HG02759 (cell line): ENCODE data around the gene ACTR1B.
"Not testable (repeated sequence)": the region's sequence is repeated elsewhere in the genome, so short reads cannot be mapped to it uniquely, and the experiment has no call there.

ENCODE experiments used
- ATAC-seq: cut with Tn5 transposase; IDR thresholded peaks from one replicate; pipeline ENCODE4 v1.9.1; 2021; ENCODE audit warnings: mild to moderate bottlenecking, moderate library complexity; ENCODE audit not compliant: unreplicated experiment

ACTR1B gene

DNA sequence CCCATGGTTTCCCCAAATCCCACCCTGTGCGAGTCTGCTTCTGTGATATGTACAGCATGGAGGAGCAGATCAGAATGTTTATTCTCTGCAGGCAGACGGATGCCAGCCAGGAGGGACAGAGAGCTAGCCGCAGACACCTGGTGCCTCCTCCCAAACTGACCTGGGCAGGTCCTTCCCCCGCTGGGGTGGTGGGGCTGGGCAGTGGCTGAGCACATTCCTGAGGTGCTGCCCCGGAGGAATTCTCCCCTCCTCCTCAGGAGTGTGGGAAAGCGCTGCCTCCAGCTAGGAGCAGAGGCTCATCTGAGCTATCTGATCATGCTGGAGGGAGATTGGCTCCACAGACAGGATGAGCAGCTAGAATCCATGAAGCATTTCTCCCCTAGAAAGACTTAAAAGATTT, 27.3 kb upstream of the ACTR1B start:
- no peak for ATAC-seq

DNA sequence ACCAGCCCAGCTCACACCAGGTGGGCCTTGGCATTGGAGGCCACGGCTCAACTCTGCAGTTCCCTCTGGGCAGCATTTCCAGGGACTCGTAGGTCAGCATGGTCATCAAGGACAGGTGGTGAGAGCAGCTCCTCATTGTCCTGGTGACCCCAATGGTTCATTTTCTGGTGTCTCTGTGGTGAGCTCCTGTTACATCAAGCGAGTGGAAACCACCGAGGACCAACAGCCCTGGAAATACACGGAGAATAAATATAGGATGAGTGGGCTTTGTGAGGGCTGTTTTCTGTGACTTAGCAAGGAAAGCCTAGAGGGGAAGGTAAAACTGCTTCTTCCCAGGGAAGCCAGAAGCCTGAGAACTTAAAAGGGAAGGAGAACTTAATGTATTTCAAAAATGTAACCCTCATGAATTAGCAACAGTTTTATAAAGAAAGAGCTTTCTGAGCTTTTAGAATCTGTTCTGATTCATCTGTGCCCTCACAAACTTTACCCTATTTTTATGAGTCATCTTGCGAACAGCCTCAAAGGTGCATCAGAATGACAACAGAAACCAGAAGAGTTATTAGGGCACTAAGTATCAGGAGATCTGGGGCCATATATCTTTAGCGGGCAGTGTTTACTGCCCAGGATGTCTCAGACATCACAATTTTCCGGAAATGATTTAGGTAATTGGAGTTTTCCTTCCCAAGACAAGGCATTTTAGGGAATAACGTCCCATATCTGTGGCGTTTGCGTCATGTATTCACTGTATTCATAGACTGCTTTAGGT, 24.4 kb upstream of the ACTR1B start:
- no peak for ATAC-seq

GRCh38 chr2:97687235-97687634, 23.4 kb upstream of the ACTR1B start:
- not testable (repeated sequence) for ATAC-seq

DNA sequence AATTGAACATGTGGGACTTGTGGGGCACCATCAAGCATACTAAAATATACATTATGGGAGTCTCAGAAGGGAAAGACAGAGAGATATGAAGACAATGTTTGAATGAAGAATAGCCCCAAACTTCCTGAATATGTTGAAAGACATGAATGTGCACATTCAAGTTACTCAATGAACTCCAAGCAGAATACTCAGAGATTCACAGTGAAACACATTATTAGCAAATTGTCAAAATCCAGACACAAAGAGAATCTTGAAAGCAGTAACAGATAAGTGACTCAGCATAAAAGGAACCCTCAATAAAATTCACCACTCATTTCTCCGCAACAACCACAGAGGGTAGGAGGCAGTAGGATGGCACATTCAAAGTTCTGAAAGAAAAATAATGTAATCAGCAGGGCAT, 14.5 kb upstream of the ACTR1B start:
- no peak for ATAC-seq

- no peak for ATAC-seq
Measured at GRCh38 chr2:97677480-97677879, 13.6 kb upstream of the ACTR1B start.

- ATAC-seq, result no peak
Measured at GRCh38 chr2:97676620-97677019, 12.8 kb upstream of the ACTR1B start.

DNA sequence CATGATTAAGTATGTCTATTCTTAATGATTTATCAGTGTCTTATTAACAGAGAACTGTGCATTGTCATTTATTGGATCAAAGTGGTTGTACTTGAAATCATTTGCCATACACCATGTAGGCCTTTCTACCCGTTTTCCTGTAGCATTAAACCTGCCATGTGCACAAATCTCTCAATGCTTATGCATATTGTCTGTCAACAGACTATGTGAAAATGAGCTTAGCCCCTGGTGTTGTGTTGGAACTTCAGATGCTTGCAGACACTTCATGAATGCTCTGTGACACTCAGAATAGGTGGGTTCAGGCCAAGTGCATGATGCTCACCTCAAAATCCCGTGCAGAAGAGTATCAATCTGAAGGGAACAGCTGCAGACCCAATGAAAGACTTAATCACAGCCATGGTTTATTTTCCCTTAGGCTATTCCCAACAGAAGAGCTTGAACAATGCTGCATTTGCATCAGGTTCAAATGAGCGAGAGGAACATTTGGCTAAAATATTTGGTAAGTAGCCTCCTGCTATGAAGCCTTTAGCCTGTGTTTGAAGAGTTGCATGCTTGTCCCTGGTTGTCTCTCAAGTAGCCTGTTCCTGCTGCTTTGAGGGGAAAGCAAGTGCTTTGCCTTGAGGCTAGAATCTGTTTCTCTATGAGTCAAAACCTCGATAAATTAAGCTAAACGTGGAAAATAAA, 11.7 kb upstream of the ACTR1B start:
- no peak for ATAC-seq

- ATAC-seq, result no peak
Measured at GRCh38 chr2:97673915-97674283, 10.1 kb upstream of the ACTR1B start.

GRCh38 chr2:97673182-97673914, 9.5 kb upstream of the ACTR1B start:
- ATAC-seq, result no peak

- ATAC-seq, result not testable (repeated sequence)
Measured at GRCh38 chr2:97672606-97673140, 8.8 kb upstream of the ACTR1B start.

DNA sequence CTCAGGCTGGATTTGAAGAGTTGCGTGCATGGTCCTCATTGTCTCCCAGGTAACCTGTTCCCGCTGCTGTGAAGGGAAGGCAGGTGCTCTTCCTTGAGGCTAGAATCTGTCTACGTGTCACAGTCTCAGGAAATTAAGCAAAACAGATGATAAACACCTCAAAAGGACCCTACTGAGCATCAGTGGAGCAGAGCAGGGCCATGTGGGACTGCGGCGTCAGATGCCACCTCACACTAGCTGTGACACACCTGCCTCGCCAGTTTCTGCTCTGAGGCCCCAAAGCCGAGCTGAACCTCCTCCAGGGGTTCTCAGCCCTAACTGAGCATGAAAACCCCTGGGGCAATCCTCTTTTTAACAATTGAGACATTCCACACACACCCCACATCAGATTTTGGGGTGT, 7.7 kb upstream of the ACTR1B start:
- ATAC-seq, result no peak

DNA sequence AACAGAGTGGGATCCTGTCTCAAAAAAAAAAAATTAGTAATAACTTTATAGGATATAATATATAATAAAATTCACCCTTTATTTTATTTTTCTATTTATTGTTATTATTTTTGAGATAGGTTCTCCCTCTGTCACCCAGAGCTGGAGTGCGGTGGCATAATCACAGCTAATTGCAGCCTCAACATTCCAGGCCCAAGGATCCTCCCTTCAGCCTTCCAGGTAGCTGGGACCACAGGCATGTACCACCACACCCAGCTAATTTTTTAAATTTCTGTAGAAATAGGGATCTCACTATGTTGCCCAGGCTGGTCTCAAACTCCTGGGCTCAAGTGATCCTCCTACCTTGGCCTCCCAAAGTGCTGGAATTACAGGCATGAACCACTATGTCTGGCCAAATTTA, 6.6 kb upstream of the ACTR1B start:
- ATAC-seq, result no peak

DNA sequence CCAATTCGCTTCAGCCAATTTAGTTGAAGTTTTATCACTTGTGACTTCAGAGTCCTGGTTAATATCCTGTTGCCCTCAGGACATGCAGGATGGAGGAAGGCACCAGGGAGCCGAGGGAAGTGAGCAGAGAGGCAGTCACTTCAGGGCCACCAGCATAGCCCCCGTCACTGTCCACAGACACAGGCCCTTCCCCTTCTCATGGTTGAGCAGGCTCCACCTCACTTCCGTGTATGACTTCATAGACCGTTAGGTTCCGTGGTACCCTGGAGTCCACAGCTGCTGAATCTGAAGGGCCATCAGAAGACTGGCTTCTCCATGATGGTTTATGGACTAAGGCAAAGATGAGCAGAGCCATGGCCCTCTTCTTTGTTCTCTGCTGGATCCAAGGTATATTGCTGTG, 5.6 kb upstream of the ACTR1B start, which contains the start of gene C2orf92:
Gene C2orf92, plus strand, starts transcription at position 266 of the 400 bp plus-strand sequence. Its CDS starts 76 bp downstream, at position 342.
- ATAC-seq, result no peak

DNA sequence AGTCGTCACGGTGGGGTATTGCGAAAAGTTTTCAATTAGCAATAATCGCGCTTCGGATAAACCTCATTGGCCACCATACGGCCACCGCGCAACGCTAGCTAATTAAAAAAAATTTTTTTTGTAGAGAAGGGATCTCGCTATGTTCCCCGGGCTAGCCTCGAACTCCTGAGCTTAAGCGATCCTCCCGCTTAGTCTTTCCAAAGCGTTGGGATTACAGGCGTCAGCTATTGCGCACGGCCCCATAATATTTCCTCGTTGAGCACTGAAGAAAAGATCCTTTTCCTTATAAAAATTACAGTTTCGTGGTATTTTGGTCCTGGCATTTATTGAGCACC, 759 bp upstream of the ACTR1B start:
- no peak for ATAC-seq

- ATAC-seq, result no peak
Measured at GRCh38 chr2:97663626-97663961, 250 bp downstream of the ACTR1B start.

- peak; percentile 56 for ATAC-seq
Measured at GRCh38 chr2:97662895-97663625, 784 bp downstream of the ACTR1B start.

- no peak for ATAC-seq
Measured at GRCh38 chr2:97662386-97662894, 1.4 kb downstream of the ACTR1B start.

DNA sequence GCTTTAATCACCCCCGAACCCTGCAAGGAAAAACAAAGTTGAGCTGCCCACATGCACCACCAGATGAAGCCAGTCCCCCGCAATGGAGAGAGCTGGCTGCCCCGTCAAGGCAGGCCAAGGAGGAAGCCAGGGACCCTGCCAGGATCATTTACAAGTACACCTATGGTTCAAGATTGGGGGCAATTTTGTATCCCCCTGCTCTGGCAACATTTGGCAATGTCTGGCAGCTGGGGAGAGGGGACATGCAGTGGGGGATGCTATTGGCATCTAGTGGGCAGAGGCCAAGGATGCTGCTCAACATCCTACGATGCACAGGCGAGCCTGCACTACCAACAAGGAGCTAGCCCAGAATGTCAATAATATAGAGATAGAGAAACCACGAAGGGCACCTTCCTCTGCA, 1.9 kb downstream of the ACTR1B start:
- ATAC-seq, result no peak

DNA sequence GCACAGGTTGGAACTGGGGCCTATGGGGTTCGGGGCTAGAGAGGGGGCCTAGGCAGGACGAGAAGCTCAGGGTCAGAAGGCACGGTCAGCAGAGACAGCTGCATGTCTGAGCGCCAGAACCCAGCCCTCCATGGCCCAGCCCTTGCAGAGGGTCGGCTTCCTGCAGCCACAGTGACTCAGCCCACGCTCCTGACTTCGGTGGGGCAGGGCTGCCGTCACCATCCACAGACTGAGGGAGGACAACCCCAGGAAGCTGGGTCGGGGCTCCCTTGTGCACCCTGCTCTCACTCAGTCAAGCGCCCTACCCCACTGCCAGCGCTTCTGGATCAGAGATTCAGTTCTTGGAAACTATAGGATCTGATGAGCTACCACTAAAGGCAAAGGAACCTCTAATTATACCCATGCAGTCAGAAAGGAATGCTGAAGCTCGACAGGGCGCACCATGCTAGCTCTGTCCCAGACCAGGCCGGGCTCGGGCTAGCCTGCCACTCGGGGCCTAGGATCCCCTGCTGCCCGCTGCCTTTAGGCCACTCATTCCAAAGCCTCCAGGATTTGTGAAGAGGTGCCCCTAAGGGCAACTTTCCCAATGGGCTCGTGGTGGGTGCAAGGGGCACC, 3.0 kb downstream of the ACTR1B start:
- ATAC-seq, result no peak

DNA sequence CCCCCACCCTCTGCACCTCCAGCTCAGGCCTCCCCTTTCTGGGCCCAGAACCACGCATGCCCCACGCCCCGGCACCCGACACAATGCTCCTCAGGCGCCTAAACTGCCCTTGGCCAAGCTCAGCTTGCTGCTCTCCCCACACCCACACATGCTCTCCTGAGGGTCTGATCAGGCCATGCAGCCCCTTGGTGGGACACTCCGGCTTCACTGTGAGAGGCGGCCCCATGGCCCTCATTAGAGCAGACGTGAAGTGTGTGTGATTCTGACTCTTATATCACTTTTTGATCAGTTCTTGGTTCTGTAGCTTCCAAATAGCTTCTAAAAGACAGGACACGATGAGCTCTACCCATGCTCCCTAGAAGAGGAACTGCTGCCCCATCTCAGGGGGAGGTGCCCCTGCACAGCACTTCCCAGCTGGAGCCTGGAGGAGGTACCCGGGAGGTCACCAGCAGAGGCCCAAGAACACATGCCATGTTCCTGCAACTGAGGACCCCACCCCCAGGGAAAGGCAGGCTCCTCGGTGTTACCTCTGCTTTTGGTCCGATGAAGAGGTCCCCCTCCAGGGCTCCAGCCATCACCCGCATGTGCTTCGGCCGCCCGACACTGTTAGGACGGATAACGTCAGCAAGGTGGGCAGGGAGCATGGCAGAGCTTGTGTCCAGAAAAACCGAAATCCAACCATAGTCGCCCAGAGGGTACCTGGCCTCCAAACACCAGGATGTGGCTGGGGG, 3.6 kb downstream of the ACTR1B start:
- no peak for ATAC-seq
